ENCODE data around the gene ALS2CL.

ALS2CL gene

GRCh38 chr3:46676601-46677410 is 16.7 kb downstream of the ALS2CL start:
- no peak for DNase-seq (ENCODE audit: low spot score)

GRCh38 chr3:46675843-46676567 is 17.5 kb downstream of the ALS2CL start:
- DNase-seq (ENCODE audit: low spot score) = peak; percentile 64

GRCh38 chr3:46675426-46675825 is 18.1 kb downstream of the ALS2CL start:
- no peak for DNase-seq (ENCODE audit: low spot score)

- no peak for DNase-seq (ENCODE audit: low spot score)
These were observed 19.2 kb downstream of the ALS2CL start for GRCh38 chr3:46674031-46674845.

DNA sequence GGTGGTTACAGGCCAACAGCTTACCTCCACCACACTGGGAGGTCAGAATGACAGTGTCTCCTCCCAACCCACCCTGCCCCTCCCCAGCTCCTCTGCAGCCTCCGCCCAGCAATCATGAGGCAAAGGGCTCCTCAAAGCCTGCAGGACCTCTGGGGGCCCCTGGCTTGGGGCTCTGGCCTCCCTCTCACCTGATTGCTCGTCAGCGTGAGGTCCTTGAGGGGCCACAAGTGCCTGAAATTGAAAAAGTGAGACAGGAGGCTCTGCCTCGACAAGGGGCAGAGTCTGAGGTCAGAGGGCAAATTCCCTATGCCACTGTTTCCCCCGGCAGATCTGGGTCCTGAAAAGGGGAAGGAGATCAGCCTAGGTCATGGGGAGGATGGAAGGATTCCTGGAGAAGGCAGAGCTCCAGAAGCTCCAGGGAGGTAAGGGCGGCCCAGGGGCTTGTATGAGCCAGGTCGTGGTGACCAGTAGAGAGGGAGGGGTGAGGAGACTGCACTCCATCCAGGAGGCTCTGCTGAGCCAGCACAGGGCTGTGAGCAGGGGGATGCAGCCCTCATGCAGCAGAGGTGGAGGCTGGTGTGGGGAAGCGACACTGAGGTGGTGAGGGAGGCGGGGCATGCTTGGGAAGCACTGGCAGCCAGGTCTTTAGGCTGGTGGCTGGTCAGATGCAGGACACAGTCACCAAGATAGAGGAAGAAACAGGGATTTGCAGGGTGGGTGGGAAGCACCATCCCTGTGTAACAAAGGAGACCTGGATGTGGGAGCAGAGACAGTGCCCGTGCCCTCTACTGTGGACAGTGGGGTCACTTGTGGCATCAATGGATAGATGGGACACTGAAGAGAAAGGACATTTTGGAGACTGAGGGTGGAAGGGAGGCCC is 20.1 kb downstream of the ALS2CL start:
- DNase-seq (ENCODE audit: low spot score) = no peak

DNA sequence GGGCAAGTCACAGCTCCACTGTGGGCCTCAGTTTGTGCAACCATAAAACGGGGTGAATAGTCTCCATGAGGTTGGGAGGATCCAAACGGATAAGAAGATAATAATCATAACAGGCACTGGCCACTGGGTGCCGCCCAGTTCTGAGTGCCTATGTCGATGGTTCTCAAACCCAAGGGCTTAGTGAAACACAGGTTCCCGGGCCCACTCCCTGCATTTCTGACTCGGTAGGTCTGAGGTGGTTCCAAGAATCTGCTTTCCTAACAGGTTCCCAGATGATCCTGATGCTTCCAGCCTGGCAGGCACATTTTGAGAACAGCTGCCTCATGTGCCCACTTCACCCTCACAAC is 21.2 kb downstream of the ALS2CL start:
- no peak for DNase-seq (ENCODE audit: low spot score)

DNA sequence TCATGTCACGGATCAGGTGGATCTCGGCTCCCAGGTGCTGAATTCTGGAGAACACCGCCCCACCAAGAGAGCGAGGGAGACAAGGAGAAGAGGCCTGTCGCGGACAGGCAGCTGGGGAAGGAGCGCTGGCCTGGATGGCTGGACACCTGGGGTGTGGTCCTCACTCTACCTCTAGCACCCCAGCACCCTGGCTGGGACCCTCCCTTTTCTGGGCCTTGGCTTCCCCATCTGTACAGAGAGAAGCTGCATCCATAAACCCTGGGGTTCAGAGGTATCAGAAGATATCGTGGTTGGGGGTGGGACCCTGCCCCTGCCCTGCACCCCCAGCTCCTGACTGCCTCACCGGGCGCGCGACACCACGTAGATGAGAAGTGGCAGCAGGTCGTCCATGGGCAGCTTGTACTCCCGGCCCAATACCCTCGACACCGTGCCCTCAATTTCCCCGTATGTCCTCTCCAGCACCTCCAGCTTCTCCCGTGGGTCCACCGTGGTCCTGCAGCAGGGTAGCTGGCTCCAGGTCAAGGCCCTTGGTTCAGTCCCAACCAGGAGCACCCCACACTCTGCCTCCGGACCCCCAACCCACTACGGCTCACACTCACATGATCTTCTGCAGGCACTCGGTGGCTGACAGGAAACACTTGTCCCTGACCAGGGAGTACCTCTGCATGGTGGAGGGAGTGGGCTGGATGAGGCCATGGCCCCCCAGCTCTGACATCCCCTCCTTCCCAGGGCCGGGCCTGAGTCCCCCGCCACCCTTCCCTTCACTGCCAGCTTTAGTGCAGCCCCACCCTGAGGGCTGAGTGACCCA is 21.7 kb downstream of the ALS2CL start:
- no peak for DNase-seq (ENCODE audit: low spot score)

- no peak for DNase-seq (ENCODE audit: low spot score)
These were observed 22.5 kb downstream of the ALS2CL start for GRCh38 chr3:46670891-46671427.

DNA sequence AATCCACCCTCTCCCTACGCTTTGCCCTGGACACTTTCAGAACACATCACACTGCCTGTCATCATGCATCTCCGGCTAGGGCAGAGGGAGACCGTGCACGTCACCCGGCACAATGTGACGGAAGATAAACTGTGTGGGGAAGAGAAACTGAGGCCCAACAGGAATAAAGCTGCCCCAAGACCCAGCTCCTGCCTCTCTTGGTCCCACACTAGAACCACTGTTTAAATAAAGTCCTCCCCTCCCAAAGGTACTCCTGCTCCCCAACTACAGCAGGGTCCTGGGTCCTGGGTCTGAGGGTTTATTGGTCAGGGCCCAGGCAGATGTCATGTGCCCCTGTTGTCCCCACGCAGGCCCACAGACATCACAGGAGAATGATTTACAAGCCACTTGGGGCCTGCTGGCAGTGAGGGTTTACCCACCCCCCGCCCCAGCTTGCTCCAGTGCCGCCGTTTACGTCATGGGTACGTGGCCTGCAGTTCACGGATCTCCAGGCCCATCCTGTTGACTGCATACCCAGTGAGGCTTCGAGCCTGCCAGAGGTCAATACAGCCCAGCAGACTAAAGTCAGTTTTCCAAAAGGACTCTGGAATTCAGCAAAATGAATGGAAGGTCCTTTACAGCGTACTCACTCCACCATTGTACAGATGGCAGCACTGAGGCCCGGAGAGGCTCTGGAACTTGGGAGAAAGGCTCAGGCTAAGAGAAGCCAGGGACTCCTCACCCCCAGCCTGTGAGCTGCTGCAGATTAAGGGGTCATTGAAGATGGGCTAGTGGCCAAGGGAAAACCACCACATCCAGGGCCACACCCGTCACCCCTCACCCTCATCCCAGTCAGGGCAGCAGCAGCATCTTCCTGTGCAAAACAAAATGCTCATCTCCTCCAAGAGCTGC is 23.2 kb downstream of the ALS2CL start:
- DNase-seq (ENCODE audit: low spot score) = no peak

DNA sequence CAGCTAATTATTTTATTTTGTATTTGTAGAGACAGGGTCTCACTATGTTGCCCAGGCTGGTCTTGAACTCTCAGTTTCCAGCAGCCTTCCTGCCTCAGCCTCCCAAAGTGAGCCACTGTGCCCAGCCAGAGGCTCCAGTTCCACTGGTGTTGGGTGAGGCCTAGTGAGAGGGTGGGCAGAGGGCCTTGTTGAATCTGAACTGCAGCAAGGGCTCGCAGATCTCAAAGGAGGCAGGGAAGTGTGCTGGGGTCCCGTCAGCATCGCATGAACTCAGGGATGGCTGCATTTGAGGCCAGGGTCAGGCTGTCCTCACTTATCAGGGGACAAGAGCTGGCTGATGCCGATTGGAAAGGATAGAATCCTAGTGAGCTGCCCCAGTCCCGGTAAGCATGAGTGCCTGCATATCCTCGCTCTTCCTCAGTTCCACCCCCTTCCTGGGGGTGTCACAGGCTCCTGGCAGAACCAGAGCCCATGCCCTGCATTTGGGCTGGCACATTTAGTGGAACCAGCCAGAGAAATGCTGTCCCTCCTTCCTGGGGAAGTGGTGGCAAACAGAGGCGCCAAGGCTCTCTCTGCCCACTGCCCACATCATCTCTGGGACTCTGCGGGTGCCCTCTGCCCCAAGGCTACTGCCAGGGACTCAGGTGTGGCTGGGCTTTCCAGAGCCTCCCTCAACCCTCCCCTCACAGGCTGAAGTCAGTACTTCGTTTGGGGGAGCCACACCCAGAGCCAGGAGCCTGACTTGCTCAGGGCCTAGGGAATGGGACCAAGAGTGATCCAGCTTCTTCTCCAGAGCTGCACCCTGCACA is 24.1 kb downstream of the ALS2CL start:
- no peak for DNase-seq (ENCODE audit: low spot score)

DNA sequence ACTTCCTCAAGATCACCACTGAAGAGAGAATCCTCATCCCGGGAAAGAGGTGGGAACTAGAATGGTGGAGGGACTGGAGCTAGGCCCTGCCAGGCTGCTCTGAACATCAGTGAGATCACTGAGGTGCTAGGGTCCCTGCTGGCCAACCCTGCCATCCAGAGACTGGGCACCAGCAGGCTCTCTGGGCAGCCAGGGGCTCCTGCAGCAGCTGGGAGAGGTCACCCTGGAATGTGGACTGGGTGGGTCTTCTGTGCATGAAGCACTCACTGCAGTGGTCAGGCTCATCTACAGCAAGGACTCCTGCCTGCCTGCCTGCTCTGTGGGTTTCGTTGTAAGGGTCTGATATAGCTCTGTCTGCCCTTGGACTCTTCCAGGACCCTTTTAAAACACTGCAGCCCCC is 24.9 kb downstream of the ALS2CL start:
- DNase-seq (ENCODE audit: low spot score) = no peak

DNA sequence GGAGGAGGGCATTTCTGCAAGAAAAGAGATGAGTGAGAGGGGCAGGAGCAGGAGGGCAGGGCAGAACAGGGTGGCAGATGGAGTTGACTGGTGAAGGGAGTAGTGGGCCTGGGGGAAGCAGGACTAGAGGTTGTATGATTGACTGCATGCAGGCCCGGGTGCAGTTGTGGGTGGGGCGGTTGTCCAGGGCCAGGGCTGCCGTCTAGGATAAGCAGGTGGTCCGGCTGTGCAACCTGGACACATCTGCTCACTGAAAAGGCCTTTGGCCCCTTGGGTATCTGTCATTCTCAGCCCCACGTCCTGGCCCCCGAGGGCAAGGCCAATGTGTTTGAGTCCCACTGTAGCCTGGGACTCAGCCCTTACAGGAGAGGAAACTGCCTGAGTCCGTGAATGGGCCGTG is 25.4 kb downstream of the ALS2CL start:
- no peak for DNase-seq (ENCODE audit: low spot score)

- no peak for DNase-seq (ENCODE audit: low spot score)
These were observed 25.8 kb downstream of the ALS2CL start for GRCh38 chr3:46667657-46668056.

DNA sequence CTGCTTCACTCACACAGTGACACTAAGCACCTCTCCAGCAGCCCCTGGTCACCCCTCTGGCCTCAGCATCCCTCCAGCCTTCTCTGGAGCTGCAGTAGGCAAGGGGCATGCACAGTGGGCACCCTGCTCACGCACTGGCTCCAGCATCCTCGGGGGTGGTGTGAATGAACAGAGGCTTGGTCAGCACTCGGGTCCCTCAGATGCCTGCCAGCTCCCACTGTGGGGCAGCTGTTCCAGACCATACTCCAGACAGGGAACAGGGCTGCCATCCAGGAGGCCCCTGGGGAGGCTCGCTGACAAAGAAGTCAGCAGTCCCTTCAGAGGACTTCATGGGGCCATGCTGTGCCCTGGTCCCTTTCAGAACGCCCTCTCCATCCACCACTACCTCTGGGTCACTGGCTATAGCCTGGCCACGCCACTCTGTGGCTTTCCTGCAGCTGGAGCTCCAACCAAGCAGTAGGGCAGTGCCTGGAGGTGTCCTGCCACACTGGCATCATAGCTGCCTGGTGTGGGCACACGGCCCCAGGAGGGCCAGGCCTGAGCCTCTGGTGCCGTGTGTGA is 26.3 kb downstream of the ALS2CL start:
- no peak for DNase-seq (ENCODE audit: low spot score)

DNA sequence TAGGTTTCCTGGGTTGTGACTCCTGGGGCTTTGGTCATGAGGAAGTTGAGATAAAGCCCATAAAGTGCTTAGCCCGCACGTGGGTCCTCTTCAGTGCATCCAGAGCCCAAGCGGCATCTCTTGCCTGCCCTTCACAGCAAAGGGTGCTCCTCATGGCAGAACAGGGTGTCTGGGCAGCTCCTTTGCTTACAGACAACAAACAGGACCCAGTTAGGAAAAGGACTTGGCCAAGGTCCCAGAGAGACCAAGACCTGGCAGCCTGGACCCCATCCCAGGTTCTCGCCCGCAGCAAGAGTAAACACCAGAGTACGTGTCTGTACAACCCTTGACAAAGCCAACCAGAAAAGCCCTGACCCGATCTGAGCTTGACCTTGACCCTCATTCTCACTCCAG is 27.0 kb downstream of the ALS2CL start:
- no peak for DNase-seq (ENCODE audit: low spot score)

GRCh38 chr3:46665763-46666452 is 27.6 kb downstream of the ALS2CL start:
- DNase-seq (ENCODE audit: low spot score) = no peak

GRCh38 chr3:46664971-46665762 is 28.3 kb downstream of the ALS2CL start:
- no peak for DNase-seq (ENCODE audit: low spot score)

All from GM03348 (cell line).